ENCODE data around the gene PNCK.
"Not testable (repeated sequence)": the region's sequence is repeated elsewhere in the genome, so short reads cannot be mapped to it uniquely, and the experiment has no call there.

Gene PNCK

GRCh38 chrX:153684467-153685155 lies 11.0 kb upstream of the PNCK start:
- no peak for DNase-seq (ENCODE audit: low read depth)
- no peak for TF ChIP-seq CTCF (IDR thresholded peaks at IDR 0.05; ENCODE audit: low read length, missing control alignments)
- H3K4me3 ChIP-seq (replicated peaks; ENCODE audit: low read depth, low read length): no peak overlapping the region

GRCh38 chrX:153683486-153683885 lies 9.9 kb upstream of the PNCK start:
- DNase-seq (ENCODE audit: low read depth); H3K4me3 ChIP-seq (replicated peaks; ENCODE audit: low read depth, low read length): not testable (repeated sequence)

- H3K4me3 ChIP-seq (replicated peaks; ENCODE audit: low read depth, low read length): no peak overlapping the region
- no peak for TF ChIP-seq CTCF (IDR thresholded peaks at IDR 0.05; ENCODE audit: low read length, missing control alignments)
- no peak for DNase-seq (ENCODE audit: low read depth)
Measured at GRCh38 chrX:153681175-153681574, 7.6 kb upstream of the PNCK start.

GRCh38 chrX:153674219-153674851 lies 722 bp upstream of the PNCK start:
- no peak overlapping the region for H3K4me3 ChIP-seq (replicated peaks; ENCODE audit: low read depth, low read length)
- no peak for DNase-seq (ENCODE audit: low read depth)
- TF ChIP-seq CTCF (IDR thresholded peaks at IDR 0.05; ENCODE audit: low read length, missing control alignments): no peak

- H3K4me3 ChIP-seq (replicated peaks; ENCODE audit: low read depth, low read length): no peak overlapping the region
- DNase-seq (ENCODE audit: low read depth): no peak
- TF ChIP-seq CTCF (IDR thresholded peaks at IDR 0.05; ENCODE audit: low read length, missing control alignments): no peak
Measured at GRCh38 chrX:153672531-153673427, 834 bp downstream of the PNCK start.

GRCh38 chrX:153671589-153672530 lies 1.8 kb downstream of the PNCK start:
- TF ChIP-seq CTCF (IDR thresholded peaks at IDR 0.05; ENCODE audit: low read length, missing control alignments): no peak
- no peak for DNase-seq (ENCODE audit: low read depth)
- no peak overlapping the region for H3K4me3 ChIP-seq (replicated peaks; ENCODE audit: low read depth, low read length)

All from fibroblast of pulmonary artery (primary cell).